Measurements from ENCODE around the gene SPAG6.

Gene SPAG6

GRCh38 chr10:22318772-22319171 lies 26.5 kb upstream of the SPAG6 start:
- H3K9me3 ChIP-seq (ENCODE audit: control insufficient read depth, insufficient read depth, low read length): no peaks in the 10 kb centered on the region
- H3K36me3 ChIP-seq (ENCODE audit: insufficient read depth, low read length): no peaks in the 10 kb centered on the region
- no peak overlapping the region for H3K9ac ChIP-seq (ENCODE audit: low read depth, low read length)
- H3K4me1 ChIP-seq (ENCODE audit: insufficient read depth, low read length): peaks cover 6% of the 10 kb centered on the region

GRCh38 chr10:22319547-22319979 lies 25.7 kb upstream of the SPAG6 start:
- Histone ChIP-seq H3K4me1 (ENCODE audit: insufficient read depth, low read length) (peaks cover 14% of the 10 kb centered on the region), H3K36me3 (ENCODE audit: insufficient read depth, low read length) (no peaks in the 10 kb centered on the region), H3K9me3 (ENCODE audit: control insufficient read depth, insufficient read depth, low read length) (no peaks in the 10 kb centered on the region), H3K9ac (ENCODE audit: low read depth, low read length) (no peak overlapping the region)

GRCh38 chr10:22319980-22320558 lies 25.2 kb upstream of the SPAG6 start:
- Histone ChIP-seq H3K9ac (ENCODE audit: low read depth, low read length) (peak overlapping the region; percentile 38; the same call in 1 of the 2 replicates), H3K36me3 (ENCODE audit: insufficient read depth, low read length) (no peaks in the 10 kb centered on the region), H3K4me1 (ENCODE audit: insufficient read depth, low read length) (peaks cover 19% of the 10 kb centered on the region), H3K9me3 (ENCODE audit: control insufficient read depth, insufficient read depth, low read length) (no peaks in the 10 kb centered on the region)

GRCh38 chr10:22320591-22321155 lies 24.6 kb upstream of the SPAG6 start, which contains the start of gene BMI1:
BMI1 (plus strand) TSS chr10:22321099; CDS start chr10:22326450, 5,351 bp downstream.
- Histone ChIP-seq H3K9me3 (ENCODE audit: control insufficient read depth, insufficient read depth, low read length) (no peaks in the 10 kb centered on the region), H3K4me1 (ENCODE audit: insufficient read depth, low read length) (peaks cover 19% of the 10 kb centered on the region), H3K9ac (ENCODE audit: low read depth, low read length) (peak within 1 kb of the TSS; percentile 69), H3K36me3 (ENCODE audit: insufficient read depth, low read length) (no peaks in the 10 kb centered on the region)

- H3K4me1 ChIP-seq (ENCODE audit: insufficient read depth, low read length): peaks cover 21% of the 10 kb centered on the region
- H3K9me3 ChIP-seq (ENCODE audit: control insufficient read depth, insufficient read depth, low read length): no peaks in the 10 kb centered on the region
- no peaks in the 10 kb centered on the region for H3K36me3 ChIP-seq (ENCODE audit: insufficient read depth, low read length)
- H3K9ac ChIP-seq (ENCODE audit: low read depth, low read length): peak overlapping the region; percentile 67
Observed at GRCh38 chr10:22321156-22321923, 24.0 kb upstream of the SPAG6 start.

- Histone ChIP-seq H3K4me1 (ENCODE audit: insufficient read depth, low read length) (peaks cover 26% of the 10 kb centered on the region), H3K36me3 (ENCODE audit: insufficient read depth, low read length) (no peaks in the 10 kb centered on the region), H3K9me3 (ENCODE audit: control insufficient read depth, insufficient read depth, low read length) (no peaks in the 10 kb centered on the region), H3K9ac (ENCODE audit: low read depth, low read length) (peak overlapping the region; percentile 69; the same call in 1 of the 2 replicates)
Observed at GRCh38 chr10:22321924-22322640, 23.2 kb upstream of the SPAG6 start.

GRCh38 chr10:22322641-22323160 lies 22.6 kb upstream of the SPAG6 start:
- Histone ChIP-seq H3K4me1 (ENCODE audit: insufficient read depth, low read length) (peaks cover 26% of the 10 kb centered on the region), H3K9ac (ENCODE audit: low read depth, low read length) (peak overlapping the region; percentile 69; the same call in 1 of the 2 replicates)

GRCh38 chr10:22323538-22324305 lies 21.6 kb upstream of the SPAG6 start:
- Histone ChIP-seq H3K9ac (ENCODE audit: low read depth, low read length) (no peak overlapping the region), H3K36me3 (ENCODE audit: insufficient read depth, low read length) (no peaks in the 10 kb centered on the region), H3K9me3 (ENCODE audit: control insufficient read depth, insufficient read depth, low read length) (no peaks in the 10 kb centered on the region), H3K4me1 (ENCODE audit: insufficient read depth, low read length) (peaks cover 26% of the 10 kb centered on the region)

More at GRCh38 chr10:22322641-22323160, 22.6 kb upstream of the SPAG6 start:
- H3K36me3 ChIP-seq (ENCODE audit: insufficient read depth, low read length): no peaks in the 10 kb centered on the region
- H3K9me3 ChIP-seq (ENCODE audit: control insufficient read depth, insufficient read depth, low read length): no peaks in the 10 kb centered on the region

GRCh38 chr10:22324413-22324812 lies 20.9 kb upstream of the SPAG6 start:
- Histone ChIP-seq H3K9ac (ENCODE audit: low read depth, low read length) (peak overlapping the region; percentile 66; the same call in 1 of the 2 replicates), H3K4me1 (ENCODE audit: insufficient read depth, low read length) (peaks cover 26% of the 10 kb centered on the region), H3K36me3 (ENCODE audit: insufficient read depth, low read length) (no peaks in the 10 kb centered on the region), H3K9me3 (ENCODE audit: control insufficient read depth, insufficient read depth, low read length) (no peaks in the 10 kb centered on the region)

- Histone ChIP-seq H3K4me1 (ENCODE audit: insufficient read depth, low read length) (peaks cover 26% of the 10 kb centered on the region), H3K9ac (ENCODE audit: low read depth, low read length) (peak overlapping the region; percentile 66; the same call in 1 of the 2 replicates), H3K36me3 (ENCODE audit: insufficient read depth, low read length) (no peaks in the 10 kb centered on the region), H3K9me3 (ENCODE audit: control insufficient read depth, insufficient read depth, low read length) (no peaks in the 10 kb centered on the region)
Observed at GRCh38 chr10:22324893-22325271, 20.4 kb upstream of the SPAG6 start.

- peak overlapping the region; percentile 77 for H3K9ac ChIP-seq (ENCODE audit: low read depth, low read length)
- no peaks in the 10 kb centered on the region for H3K9me3 ChIP-seq (ENCODE audit: control insufficient read depth, insufficient read depth, low read length)
- H3K4me1 ChIP-seq (ENCODE audit: insufficient read depth, low read length): peaks cover 26% of the 10 kb centered on the region
- H3K36me3 ChIP-seq (ENCODE audit: insufficient read depth, low read length): no peaks in the 10 kb centered on the region
Observed at GRCh38 chr10:22325272-22326144, 19.8 kb upstream of the SPAG6 start.

GRCh38 chr10:22326145-22326702 lies 19.1 kb upstream of the SPAG6 start:
- no peaks in the 10 kb centered on the region for H3K36me3 ChIP-seq (ENCODE audit: insufficient read depth, low read length)
- H3K9me3 ChIP-seq (ENCODE audit: control insufficient read depth, insufficient read depth, low read length): no peaks in the 10 kb centered on the region
- H3K9ac ChIP-seq (ENCODE audit: low read depth, low read length): peak overlapping the region; percentile 77; the same call in 1 of the 2 replicates
- peaks cover 26% of the 10 kb centered on the region for H3K4me1 ChIP-seq (ENCODE audit: insufficient read depth, low read length)

Data from ES-I3 (cell line).